Measurements from ENCODE around the gene MBTPS1. TPM values are rescaled to one million over a fixed set of nuclear protein-coding genes. Genes with fewer than 3 reads are reported as not detected.

MBTPS1 gene
- total RNA-seq, 1 donor from 2014 or later = 136 TPM

GRCh38 chr16:84047626-84048025 is 69.1 kb downstream of the MBTPS1 start:
- no peaks in the 10 kb centered on the region for H3K9me3 Mint-ChIP-seq (ENCODE audit: unreplicated experiment)
- peaks cover 3% of the 10 kb centered on the region for H3K4me1 Mint-ChIP-seq (ENCODE audit: unreplicated experiment)
- H3K27me3 Mint-ChIP-seq (ENCODE audit: unreplicated experiment) = no peaks in the 10 kb centered on the region

GRCh38 chr16:84047206-84047605 is 69.5 kb downstream of the MBTPS1 start:
- H3K27ac Mint-ChIP-seq (ENCODE audit: unreplicated experiment) = no peak overlapping the region
- TF ChIP-seq, protein P1, sequence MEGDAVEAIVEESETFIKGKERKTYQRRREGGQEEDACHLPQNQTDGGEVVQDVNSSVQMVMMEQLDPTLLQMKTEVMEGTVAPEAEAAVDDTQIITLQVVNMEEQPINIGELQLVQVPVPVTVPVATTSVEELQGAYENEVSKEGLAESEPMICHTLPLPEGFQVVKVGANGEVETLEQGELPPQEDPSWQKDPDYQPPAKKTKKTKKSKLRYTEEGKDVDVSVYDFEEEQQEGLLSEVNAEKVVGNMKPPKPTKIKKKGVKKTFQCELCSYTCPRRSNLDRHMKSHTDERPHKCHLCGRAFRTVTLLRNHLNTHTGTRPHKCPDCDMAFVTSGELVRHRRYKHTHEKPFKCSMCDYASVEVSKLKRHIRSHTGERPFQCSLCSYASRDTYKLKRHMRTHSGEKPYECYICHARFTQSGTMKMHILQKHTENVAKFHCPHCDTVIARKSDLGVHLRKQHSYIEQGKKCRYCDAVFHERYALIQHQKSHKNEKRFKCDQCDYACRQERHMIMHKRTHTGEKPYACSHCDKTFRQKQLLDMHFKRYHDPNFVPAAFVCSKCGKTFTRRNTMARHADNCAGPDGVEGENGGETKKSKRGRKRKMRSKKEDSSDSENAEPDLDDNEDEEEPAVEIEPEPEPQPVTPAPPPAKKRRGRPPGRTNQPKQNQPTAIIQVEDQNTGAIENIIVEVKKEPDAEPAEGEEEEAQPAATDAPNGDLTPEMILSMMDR (IDR thresholded peaks at IDR 0.05) = no peak
- H3K27me3 Mint-ChIP-seq (ENCODE audit: unreplicated experiment) = no peaks in the 10 kb centered on the region
- no peak for DNase-seq (ENCODE audit: extremely low spot score, unreplicated experiment)
- H3K4me3 Mint-ChIP-seq (ENCODE audit: unreplicated experiment) = no peak overlapping the region
- peaks cover 3% of the 10 kb centered on the region for H3K4me1 Mint-ChIP-seq (ENCODE audit: unreplicated experiment)
- peaks cover 6% of the 10 kb centered on the region for H3K36me3 Mint-ChIP-seq (ENCODE audit: unreplicated experiment)
- H3K9me3 Mint-ChIP-seq (ENCODE audit: unreplicated experiment) = no peaks in the 10 kb centered on the region

More at GRCh38 chr16:84047626-84048025, 69.1 kb downstream of the MBTPS1 start:
- TF ChIP-seq, protein P1 (IDR thresholded peaks at IDR 0.05) = no peak
- Mint-ChIP-seq H3K27ac (ENCODE audit: unreplicated experiment) (no peak overlapping the region), H3K36me3 (ENCODE audit: unreplicated experiment) (peaks cover 11% of the 10 kb centered on the region), H3K4me3 (ENCODE audit: unreplicated experiment) (no peak overlapping the region)
- no peak for DNase-seq (ENCODE audit: extremely low spot score, unreplicated experiment)

DNA sequence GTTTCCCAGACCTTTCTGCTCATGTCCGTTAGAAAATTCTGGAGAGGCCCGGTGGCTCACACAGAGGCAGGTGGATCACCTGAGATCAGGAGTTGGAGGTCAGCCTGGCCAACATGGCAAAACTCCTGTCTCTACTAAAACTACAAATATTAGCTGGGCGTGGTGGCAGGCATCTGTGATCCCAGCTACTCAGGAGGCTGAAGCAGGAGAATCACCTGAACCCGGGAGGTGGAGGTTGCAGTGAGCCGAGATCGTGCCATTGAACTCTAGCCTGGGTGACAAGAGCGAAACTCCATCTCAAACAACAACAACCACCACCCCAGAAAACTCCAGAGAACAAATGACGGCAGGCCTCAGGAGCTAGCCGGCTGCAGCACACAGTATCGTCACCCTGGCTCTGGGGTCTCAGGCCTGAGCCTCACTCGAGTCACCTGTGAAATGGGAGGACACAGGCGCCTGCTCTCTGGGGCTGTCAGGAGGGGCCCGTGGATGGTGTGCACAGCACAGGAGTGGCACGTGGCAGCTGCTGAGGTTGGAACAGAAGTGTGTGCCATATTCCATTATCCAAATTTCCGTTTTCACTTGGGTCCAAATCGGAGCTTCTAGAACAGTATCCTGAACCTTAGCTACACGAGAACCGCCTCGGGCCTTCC is 70.8 kb downstream of the MBTPS1 start:
- TF ChIP-seq, protein P1 (IDR thresholded peaks at IDR 0.05) = no peak

DNA sequence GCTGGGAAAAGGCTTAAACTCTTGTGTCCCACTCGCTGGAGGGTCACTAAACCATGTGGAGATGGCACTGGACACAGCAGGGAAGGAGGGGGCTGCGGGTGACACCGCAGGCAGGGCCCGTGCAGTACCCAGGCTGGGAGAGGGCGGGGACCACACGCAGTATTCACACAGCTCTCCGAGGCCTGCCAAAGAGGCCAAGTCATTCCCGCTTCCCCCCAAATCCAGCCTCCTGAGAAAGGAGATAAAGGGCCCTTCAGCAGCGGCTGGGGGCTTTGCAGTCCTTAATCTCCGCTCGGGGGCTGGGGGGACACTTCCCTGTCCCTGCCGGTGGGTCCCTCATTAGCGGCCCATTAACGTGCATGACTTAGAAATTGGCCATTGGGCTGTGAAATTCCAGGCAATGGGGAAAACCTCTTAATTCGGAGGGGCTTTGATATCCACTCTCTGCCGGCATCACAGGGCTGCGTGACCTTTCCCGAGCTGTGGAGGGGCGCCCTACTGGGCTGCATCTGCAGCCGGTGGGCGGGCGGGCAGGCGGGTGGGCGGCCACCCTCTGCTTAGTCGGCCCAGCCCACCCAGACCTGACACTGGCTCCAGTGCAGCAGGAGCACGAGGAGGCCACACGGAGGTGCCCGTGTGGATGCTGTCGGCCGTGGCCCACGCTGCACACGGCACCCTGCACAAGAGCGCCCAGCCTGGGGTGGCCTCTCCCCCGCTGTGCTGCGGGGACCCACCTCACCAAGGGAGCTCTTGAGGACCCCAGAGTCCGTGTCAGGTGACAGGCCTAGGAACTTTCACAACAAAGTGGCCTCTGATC is 71.5 kb downstream of the MBTPS1 start:
- Mint-ChIP-seq H3K9me3 (ENCODE audit: unreplicated experiment) (no peaks in the 10 kb centered on the region), H3K4me3 (ENCODE audit: unreplicated experiment) (no peak overlapping the region), H3K27ac (ENCODE audit: unreplicated experiment) (no peak overlapping the region), H3K36me3 (ENCODE audit: unreplicated experiment) (peaks cover 4% of the 10 kb centered on the region), H3K27me3 (ENCODE audit: unreplicated experiment) (peaks cover 13% of the 10 kb centered on the region), H3K4me1 (ENCODE audit: unreplicated experiment) (peaks cover 3% of the 10 kb centered on the region)
- TF ChIP-seq, protein P1 (IDR thresholded peaks at IDR 0.05) = no peak
- DNase-seq (ENCODE audit: extremely low spot score, unreplicated experiment) = no peak

More for the DNA sequence above, 70.8 kb downstream of the MBTPS1 start:
- no peak for DNase-seq (ENCODE audit: extremely low spot score, unreplicated experiment)
- peaks cover 6% of the 10 kb centered on the region for H3K36me3 Mint-ChIP-seq (ENCODE audit: unreplicated experiment)
- peaks cover 7% of the 10 kb centered on the region for H3K27me3 Mint-ChIP-seq (ENCODE audit: unreplicated experiment)
- no peak overlapping the region for H3K27ac Mint-ChIP-seq (ENCODE audit: unreplicated experiment)
- H3K4me3 Mint-ChIP-seq (ENCODE audit: unreplicated experiment) = no peak overlapping the region
- H3K9me3 Mint-ChIP-seq (ENCODE audit: unreplicated experiment) = no peaks in the 10 kb centered on the region
- peaks cover 3% of the 10 kb centered on the region for H3K4me1 Mint-ChIP-seq (ENCODE audit: unreplicated experiment)

DNA sequence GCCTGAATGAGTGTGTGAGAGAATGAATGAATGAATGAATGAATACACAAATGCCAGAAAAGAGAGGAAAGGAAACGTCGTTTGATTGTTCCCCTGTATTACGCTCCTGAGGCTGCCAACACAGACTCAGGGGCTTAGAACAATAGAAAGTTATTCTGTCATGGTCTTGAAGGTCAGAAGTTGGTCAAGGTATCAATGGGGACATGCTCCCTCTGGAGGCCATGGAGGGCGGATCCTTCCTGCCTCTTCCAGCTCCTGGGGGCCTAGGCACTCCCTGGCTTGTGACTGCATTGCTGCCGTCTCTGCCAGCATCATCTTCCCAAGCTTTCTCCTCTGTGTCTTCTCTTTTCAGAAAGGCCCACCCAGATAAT is 72.6 kb downstream of the MBTPS1 start:
- no peak for DNase-seq (ENCODE audit: extremely low spot score, unreplicated experiment)
- H3K4me3 Mint-ChIP-seq (ENCODE audit: unreplicated experiment) = no peak overlapping the region
- H3K4me1 Mint-ChIP-seq (ENCODE audit: unreplicated experiment) = peaks cover 3% of the 10 kb centered on the region
- H3K36me3 Mint-ChIP-seq (ENCODE audit: unreplicated experiment) = no peaks in the 10 kb centered on the region
- TF ChIP-seq, protein P1 (IDR thresholded peaks at IDR 0.05) = peak; percentile 47
- H3K9me3 Mint-ChIP-seq (ENCODE audit: unreplicated experiment) = no peaks in the 10 kb centered on the region
- no peak overlapping the region for H3K27ac Mint-ChIP-seq (ENCODE audit: unreplicated experiment)
- peaks cover 18% of the 10 kb centered on the region for H3K27me3 Mint-ChIP-seq (ENCODE audit: unreplicated experiment)
